Measurements from ENCODE around the gene GPT2. TPM values are rescaled to one million over a fixed set of nuclear protein-coding genes. Genes with fewer than 3 reads are reported as not detected.
A peak's percentile ranks its signal among the peaks of the same experiment; 100 is the strongest.

GPT2 gene
- total RNA-seq, 1 experiment from 2014 or later: 68.8 TPM

GRCh38 chr16:46923513-46924295 lies 39.5 kb downstream of the GPT2 start:
- Mint-ChIP-seq H3K4me1 (peaks cover 2 to 6% of the 10 kb centered on the region in 2 experiments; a peak in 2 of 4 replicates), H3K27ac (peak overlapping the region in 1 of 3 experiments; percentile 19; a peak in 2 of 7 replicates), H3K9me3 (no peaks in the 10 kb centered on the region), H3K36me3 (ENCODE audit: insufficient read depth in 1 of 3, low read depth in 3 of 3) (peaks cover 58 to 88% (median 88%) of the 10 kb centered on the region in 3 experiments), H3K4me3 (no peak overlapping the region), H3K27me3 (ENCODE audit: low read depth) (no peaks in the 10 kb centered on the region; the same call in 1 of the 2 replicates)
- H2AFZ ChIP-seq (ENCODE audit: low read length): no peak overlapping the region
- H3K56ac ChIP-seq (ENCODE audit: insufficient read length, low read depth, low read length): no peak overlapping the region
- no peak overlapping the region for H3K23ac ChIP-seq (ENCODE audit: insufficient read length, low read depth, low read length)
- no peak overlapping the region for H2BK15ac ChIP-seq (ENCODE audit: low read depth, low read length)
- no peaks in the 10 kb centered on the region for H3K79me1 ChIP-seq (ENCODE audit: insufficient read depth, low read depth, low read length, poor library complexity, severe bottlenecking)
- H4K91ac ChIP-seq (ENCODE audit: insufficient read length, low read depth, low read length): no peak overlapping the region
- no CpG with 5 or more reads among the region's 19 CpGs for WGBS (ENCODE audit: extremely low coverage, insufficient read length, low lambda C conversion rate)
- no peaks in the 10 kb centered on the region for H3K23me2 ChIP-seq (ENCODE audit: insufficient read length, low read depth, low read length, poor library complexity, severe bottlenecking)
- no peak for TF ChIP-seq CTCF (conservative IDR thresholded peaks at IDR 0.05)
- H4K5ac ChIP-seq (ENCODE audit: insufficient read length, low read depth, low read length): no peak overlapping the region
- H2BK20ac ChIP-seq (ENCODE audit: low read depth, low read length, poor library complexity, severe bottlenecking): no peak overlapping the region
- H3K18ac ChIP-seq (ENCODE audit: insufficient read length, low read depth, low read length): no peak overlapping the region
- H3K14ac ChIP-seq (ENCODE audit: insufficient read depth, low read length): no peak overlapping the region
- no peak overlapping the region for H2BK12ac ChIP-seq (ENCODE audit: insufficient read length, low read depth, low read length)
- H3K4me2 ChIP-seq (ENCODE audit: insufficient read depth, insufficient read length, low read length): no peak overlapping the region
- H3K4me1 ChIP-seq (ENCODE audit: insufficient read depth, low read length): no peaks in the 10 kb centered on the region
- H4K20me1 ChIP-seq (ENCODE audit: control insufficient read depth, insufficient read depth, insufficient read length): no peaks in the 10 kb centered on the region
- no peak overlapping the region for H3K4ac ChIP-seq (ENCODE audit: low read depth, low read length)
- H3K27me3 ChIP-seq (ENCODE audit: insufficient read depth, low read length): no peaks in the 10 kb centered on the region
- H2AK5ac ChIP-seq (ENCODE audit: insufficient read length, low read length): no peak overlapping the region
- no peaks in the 10 kb centered on the region for H3K79me2 ChIP-seq (ENCODE audit: insufficient read depth, low read length)
- no peak overlapping the region for H2BK5ac ChIP-seq (ENCODE audit: insufficient read length, low read length)
- H2BK120ac ChIP-seq (ENCODE audit: low read depth, low read length, poor library complexity, severe bottlenecking): no peak overlapping the region
- no peak overlapping the region for H3K27ac ChIP-seq (ENCODE audit: insufficient read length, low read depth, low read length)
- H3K9me3 ChIP-seq (ENCODE audit: control insufficient read depth, low read depth, low read length): no peaks in the 10 kb centered on the region
- no peak for DNase-seq
- no peak overlapping the region for H3K9ac ChIP-seq (ENCODE audit: extremely low read depth, insufficient read length, low read length)
- no peak overlapping the region for H4K8ac ChIP-seq (replicated peaks; ENCODE audit: insufficient read length, low read depth, low read length)
- no peak overlapping the region for H3T11ph ChIP-seq (ENCODE audit: low read length)
